GM12878 (cell line): Measurements from ENCODE around the gene GAS2L1. TPM values are rescaled to one million over a fixed set of nuclear protein-coding genes. Genes with fewer than 3 reads are reported as not detected.

ENCODE experiments used
- ATAC-seq: fragments of 200-7000 bp; cut with Tn5 transposase; 3 replicates; pipeline ENCODE4 v1.9.1; 2020; ENCODE audit warnings: mild to moderate bottlenecking, moderate library complexity
- BruUV-seq: library from RNA; stranded (reverse); fragments of 400-500 nt; replicated peaks from 2 replicates; lab custom pipeline; 2021; lab: Mats Ljungman, UMichigan
- CTCF ChIA-PET: fragments of 300-600 bp; sonication (Branson Sonifier 250); formaldehyde crosslinking; extraction: SDS; loops from one replicate; lab custom pipeline; 2021; ENCODE audit warnings: inconsistent platforms; lab: Yijun Ruan, JAX
- POLR2A ChIA-PET: fragments of 350-600 bp; formaldehyde crosslinking; extraction: SDS; loops from one replicate; lab custom pipeline; 2021; ENCODE audit warnings: inconsistent platforms; lab: Charles Lee
- RAD21 ChIA-PET: fragments of 300-600 bp; sonication (Branson Sonifier 250); formaldehyde crosslinking; loops from one replicate; lab custom pipeline; 2023; ENCODE audit warnings: antibody characterized with exemption; ENCODE audit not compliant: unreplicated experiment; lab: Charles Lee
- SMC1A ChIA-PET: fragments of 300-600 bp; sonication (Branson Sonifier 250); formaldehyde crosslinking; loops from one replicate; lab custom pipeline; 2023; ENCODE audit not compliant: unreplicated experiment, uncharacterized antibody; lab: Charles Lee
- DNase-seq: peaks from one replicate; pipeline ENCODE4 v3.0.0-alpha.2; 2011; ENCODE audit warnings: low read depth, low spot score
- FAIRE-seq: peaks from 3 replicates; lab custom pipeline; 2011; peaks lifted over from hg19 to GRCh38; lab: Jason Lieb, UNC
- H2AFZ ChIP-seq: 2 replicates; pipeline ENCODE4 v1.6.0; 2011; ENCODE audit warnings: low read depth, low read length, control low read depth; ENCODE audit not compliant: control insufficient read depth
- H3K27ac ChIP-seq: 2 replicates; pipeline ENCODE4 v1.5.1; 2011; ENCODE audit warnings: control low read depth; ENCODE audit not compliant: control insufficient read depth, insufficient read depth
- H3K27me3 ChIP-seq, 2 experiments: replicated peaks in 1 of 2; 2 replicates each; pipeline versions ENCODE4 v1.6.0 to v1.6.1; 2011; ENCODE audit warnings: low read length in 1 of 2; ENCODE audit not compliant: control insufficient read depth in 2 of 2, insufficient read depth in 2 of 2
- H3K36me3 ChIP-seq, 2 experiments: 2 replicates each; pipeline ENCODE4 v1.5.1; 2011; ENCODE audit warnings: low read length in 1 of 2; ENCODE audit not compliant: control insufficient read depth in 2 of 2, insufficient read depth in 2 of 2
- H3K4me1 ChIP-seq: 2 replicates; pipeline ENCODE4 v1.6.1; 2011; ENCODE audit warnings: mild to moderate bottlenecking, low read length, moderate library complexity, mixed read lengths; ENCODE audit not compliant: control insufficient read depth, insufficient read depth
- H3K4me2 ChIP-seq: 2 replicates; pipeline ENCODE4 v1.6.0; 2011; ENCODE audit warnings: control low read depth; ENCODE audit not compliant: control insufficient read depth, insufficient read depth
- H3K4me3 ChIP-seq: fragments of 200-600 bp; sonication (generic); 2 replicates; pipeline ENCODE4 v1.5.1; 2016
- H3K79me2 ChIP-seq: 2 replicates; pipeline ENCODE4 v1.6.0; 2011; ENCODE audit warnings: low read length; ENCODE audit not compliant: control insufficient read depth, insufficient read depth
- H3K9ac ChIP-seq: 2 replicates; pipeline ENCODE4 v1.8.0; 2011; ENCODE audit warnings: low read length, control low read depth, mixed read lengths; ENCODE audit not compliant: control insufficient read depth, insufficient read depth
- H3K9me3 ChIP-seq: replicated peaks from 3 replicates; pipeline ENCODE4 v1.5.1; 2011; ENCODE audit warnings: mild to moderate bottlenecking, low read length; ENCODE audit not compliant: control insufficient read depth, insufficient read depth
- H4K20me1 ChIP-seq: 2 replicates; pipeline ENCODE4 v1.6.0; 2011; ENCODE audit not compliant: control insufficient read depth, insufficient read depth
- CEBPB ChIP-seq, 2 experiments: fragments of 150-350 bp in 1 of 2; IDR thresholded peaks; 2 replicates each; pipeline ENCODE4 v1.6.1; 2012 to 2014; ENCODE audit warnings: low read depth in 2 of 2, low read length in 2 of 2, borderline replicate concordance in 1 of 2, inconsistent platforms in 1 of 2
- DPF2 ChIP-seq: fragments of 450-650 bp; IDR thresholded peaks from 2 replicates; pipeline ENCODE4 v1.6.1; 2017; ENCODE audit warnings: mild to moderate bottlenecking
- FOXK2 ChIP-seq: fragments of 450-650 bp; IDR thresholded peaks from 2 replicates; pipeline ENCODE4 v1.6.1; 2017; ENCODE audit warnings: mild to moderate bottlenecking, moderate library complexity
- PML ChIP-seq: IDR thresholded peaks from 2 replicates; pipeline ENCODE4 v1.6.1; 2012; ENCODE audit warnings: low read length, inconsistent platforms
- POLR2A ChIP-seq: IDR thresholded peaks from 2 replicates; pipeline ENCODE4 v1.6.1; 2011; ENCODE audit warnings: low read depth, mild to moderate bottlenecking, low read length
- POLR2AphosphoS5 ChIP-seq: IDR thresholded peaks from 2 replicates; pipeline ENCODE4 v1.6.1; 2011; ENCODE audit warnings: mild to moderate bottlenecking, low read length, inconsistent platforms
- ZBTB11 ChIP-seq: fragments of 450-650 bp; formaldehyde crosslinking; IDR thresholded peaks from 2 replicates; pipeline ENCODE4 v1.5.0; 2022; ENCODE audit warnings: mild to moderate bottlenecking, missing genetic modification characterization
- WGBS: methylation state at CpG from one replicate; pipeline ENCODE4 v1.1.6; 2016; ENCODE audit warnings: low lambda C conversion rate; ENCODE audit not compliant: insufficient replicate concordance, insufficient coverage; ENCODE audit errors: missing lambda C conversion rate; 5-methylcytosine and 5-hydroxymethylcytosine counted together
- in situ Hi-C: fragments of 300-500 bp; cut with MboI; formaldehyde crosslinking; loops from 9 replicates; pipeline ENCODE4 v1.14.3; 2018; ENCODE audit warnings: mixed read lengths
- intact Hi-C: fragments of 100-400 bp; cut with micrococcal nuclease; formaldehyde crosslinking; loops from one replicate; pipeline ENCODE4 v1.14.2; 2022; ENCODE audit not compliant: unreplicated experiment
- polyA plus RNA-seq, 11 experiments: library from polyadenylated mRNA; depleted of rRNA in 4 of 11; unstranded in 6 of 11; stranded (reverse) in 5 of 11; fragments of >200 nt; fragmentation: Nextera tagmentation in 4 of 11; fragmentation: Illumina TruSeq in 1 of 11; extraction: Ambion mirVana in 4 of 11; extraction: Trizol in 1 of 11; gene quantifications; 1 replicate in 1 of 11; 2 replicates in 10 of 11; pipeline versions ENCODE4 v1.2.1 to v1.2.3, GENCODE V29; 2011 to 2016; ENCODE audit warnings: inconsistent platforms in 2 of 11, missing spikeins in 2 of 11, low read depth in 1 of 11
- total RNA-seq, 4 experiments: library from RNA; depleted of rRNA in 3 of 4; stranded (reverse); fragments of >200 nt in 3 of 4; fragmentation: Illumina TruSeq in 1 of 4; extraction: Trizol in 1 of 4; gene quantifications; 2 replicates each; pipeline versions ENCODE4 v1.2.1 to v1.2.3, GENCODE V29; 2013 to 2021
- TF ChIP-seq, protein P1 (sequence below): fragments of 450-650 bp; conservative IDR thresholded peaks from 2 replicates; pipeline ENCODE4 v1.6.1; 2017; ENCODE audit warnings: mild to moderate bottlenecking, moderate library complexity
- TF ChIP-seq, protein P2 (sequence below), 3 experiments: IDR thresholded peaks in 2 of 3; conservative IDR thresholded peaks in 1 of 3; 2 replicates each; pipeline ENCODE4 v1.5.1; 2011; ENCODE audit warnings: low read depth in 3 of 3, low read length in 3 of 3, mild to moderate bottlenecking in 3 of 3, control low read depth in 2 of 3, moderate library complexity in 2 of 3, inconsistent platforms in 1 of 3, mixed read lengths in 1 of 3; ENCODE audit not compliant: control insufficient read depth in 2 of 3, insufficient read depth in 1 of 3; ENCODE audit errors: extremely low read depth in 1 of 3

The GAS2L1 gene
- total and polyA plus RNA-seq, 10 of the 15 experiments (the other 5 are each of a cell fraction or from before 2014, with no cell fraction given): 0.03 to 0.13 TPM; not detected in 8

DNA sequence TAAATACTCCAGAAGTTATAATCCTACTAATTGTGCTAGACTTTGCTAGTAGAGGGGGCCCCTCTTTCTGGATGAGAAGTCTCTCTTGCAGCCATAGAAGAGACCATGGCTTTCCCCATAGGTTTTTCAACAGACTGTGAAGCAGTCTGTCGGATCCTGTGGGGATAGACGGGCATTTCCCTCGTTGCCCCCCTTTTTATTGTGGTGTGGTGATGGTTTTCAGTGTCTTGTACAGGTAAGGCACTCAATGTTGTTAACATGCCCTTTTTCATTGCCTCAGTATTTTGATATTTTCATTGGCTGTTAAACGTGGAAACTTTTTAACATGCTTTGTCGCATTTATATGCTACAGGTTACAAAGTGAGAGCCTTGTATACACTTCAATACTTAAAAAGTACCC is 16.4 kb upstream of the GAS2L1 start:
- ATAC-seq: no peak
- TF ChIP-seq FOXK2: no peak
- peak; percentile 51; the same call in 1 of the 2 replicates for TF ChIP-seq POLR2AphosphoS5
- Histone ChIP-seq H2AFZ (no peak overlapping the region), H4K20me1 (peaks cover 6% of the 10 kb centered on the region; the same call in 1 of the 2 replicates), H3K4me3 (no peak overlapping the region), H3K9ac (no peak overlapping the region), H3K9me3 (no peaks in the 10 kb centered on the region), H3K4me2 (no peak overlapping the region), H3K4me1 (peaks cover 4% of the 10 kb centered on the region; the same call in 1 of the 2 replicates), H3K79me2 (peaks cover 4% of the 10 kb centered on the region), H3K27ac (no peak overlapping the region), H3K27me3 (no peaks in the 10 kb centered on the region), H3K36me3 (peaks cover 22 to 71% of the 10 kb centered on the region in 2 experiments)
- 57% methylated on average over 5 of the region's 5 CpGs for WGBS
- intact Hi-C loops (no loop called here), in situ Hi-C loops (no loop called here)
- DNase-seq: no peak
- ChIA-PET RAD21 (no interaction called here), CTCF (no interaction called here), POLR2A (no interaction called here), SMC1A (no interaction called here)
- no TSS peak for BruUV-seq
- no peak for FAIRE-seq

GRCh38 chr22:29291215-29291614 is 15.2 kb upstream of the GAS2L1 start:
- no peaks in the 10 kb centered on the region for H3K27me3 ChIP-seq
- DNase-seq: no peak
- peaks cover 6% of the 10 kb centered on the region; the same call in 1 of the 2 replicates for H4K20me1 ChIP-seq
- SMC1A ChIA-PET: no interaction called here
- ATAC-seq: peak; percentile 27; the same call in 2 of the 3 replicates
- no peaks in the 10 kb centered on the region for H3K9me3 ChIP-seq
- H3K4me1 ChIP-seq: peaks cover 4% of the 10 kb centered on the region; the same call in 1 of the 2 replicates
- H3K79me2 ChIP-seq: peaks cover 4% of the 10 kb centered on the region
- POLR2A ChIA-PET: no interaction called here
- intact Hi-C loops: no loop called here
- CTCF ChIA-PET: no interaction called here
- H3K27ac ChIP-seq: no peak overlapping the region
- H3K4me2 ChIP-seq: no peak overlapping the region
- peaks cover 27 to 74% of the 10 kb centered on the region in 2 experiments for H3K36me3 ChIP-seq
- in situ Hi-C loops: no loop called here
- no peak overlapping the region for H3K4me3 ChIP-seq
- 92% methylated on average over 7 of the region's 7 CpGs for WGBS
- RAD21 ChIA-PET: no interaction called here
- FAIRE-seq: no peak
- H2AFZ ChIP-seq: no peak overlapping the region
- H3K9ac ChIP-seq: no peak overlapping the region
- no TSS peak for BruUV-seq
- TF ChIP-seq CEBPB (IDR thresholded peaks at IDR 0.05; ENCODE audit: borderline replicate concordance in 1 of 2, low read depth in 2 of 2, low read length in 2 of 2): no peak
- no peak for TF ChIP-seq DPF2
- peak; percentile 49 for TF ChIP-seq POLR2A
- TF ChIP-seq, protein P1, sequence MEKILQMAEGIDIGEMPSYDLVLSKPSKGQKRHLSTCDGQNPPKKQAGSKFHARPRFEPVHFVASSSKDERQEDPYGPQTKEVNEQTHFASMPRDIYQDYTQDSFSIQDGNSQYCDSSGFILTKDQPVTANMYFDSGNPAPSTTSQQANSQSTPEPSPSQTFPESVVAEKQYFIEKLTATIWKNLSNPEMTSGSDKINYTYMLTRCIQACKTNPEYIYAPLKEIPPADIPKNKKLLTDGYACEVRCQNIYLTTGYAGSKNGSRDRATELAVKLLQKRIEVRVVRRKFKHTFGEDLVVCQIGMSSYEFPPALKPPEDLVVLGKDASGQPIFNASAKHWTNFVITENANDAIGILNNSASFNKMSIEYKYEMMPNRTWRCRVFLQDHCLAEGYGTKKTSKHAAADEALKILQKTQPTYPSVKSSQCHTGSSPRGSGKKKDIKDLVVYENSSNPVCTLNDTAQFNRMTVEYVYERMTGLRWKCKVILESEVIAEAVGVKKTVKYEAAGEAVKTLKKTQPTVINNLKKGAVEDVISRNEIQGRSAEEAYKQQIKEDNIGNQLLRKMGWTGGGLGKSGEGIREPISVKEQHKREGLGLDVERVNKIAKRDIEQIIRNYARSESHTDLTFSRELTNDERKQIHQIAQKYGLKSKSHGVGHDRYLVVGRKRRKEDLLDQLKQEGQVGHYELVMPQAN: no peak
- TF ChIP-seq FOXK2: no peak
- no peak for TF ChIP-seq PML
- TF ChIP-seq ZBTB11 (CRISPR knock-in tag): no peak
- TF ChIP-seq, protein P2, sequence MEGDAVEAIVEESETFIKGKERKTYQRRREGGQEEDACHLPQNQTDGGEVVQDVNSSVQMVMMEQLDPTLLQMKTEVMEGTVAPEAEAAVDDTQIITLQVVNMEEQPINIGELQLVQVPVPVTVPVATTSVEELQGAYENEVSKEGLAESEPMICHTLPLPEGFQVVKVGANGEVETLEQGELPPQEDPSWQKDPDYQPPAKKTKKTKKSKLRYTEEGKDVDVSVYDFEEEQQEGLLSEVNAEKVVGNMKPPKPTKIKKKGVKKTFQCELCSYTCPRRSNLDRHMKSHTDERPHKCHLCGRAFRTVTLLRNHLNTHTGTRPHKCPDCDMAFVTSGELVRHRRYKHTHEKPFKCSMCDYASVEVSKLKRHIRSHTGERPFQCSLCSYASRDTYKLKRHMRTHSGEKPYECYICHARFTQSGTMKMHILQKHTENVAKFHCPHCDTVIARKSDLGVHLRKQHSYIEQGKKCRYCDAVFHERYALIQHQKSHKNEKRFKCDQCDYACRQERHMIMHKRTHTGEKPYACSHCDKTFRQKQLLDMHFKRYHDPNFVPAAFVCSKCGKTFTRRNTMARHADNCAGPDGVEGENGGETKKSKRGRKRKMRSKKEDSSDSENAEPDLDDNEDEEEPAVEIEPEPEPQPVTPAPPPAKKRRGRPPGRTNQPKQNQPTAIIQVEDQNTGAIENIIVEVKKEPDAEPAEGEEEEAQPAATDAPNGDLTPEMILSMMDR (IDR thresholded peaks at IDR 0.05 in 2 of 3, conservative IDR thresholded peaks at IDR 0.05 in 1 of 3; ENCODE audit: control insufficient read depth in 2 of 3, extremely low read depth in 1 of 3, insufficient read depth in 1 of 3, low read depth in 3 of 3, low read length in 3 of 3): peak in 1 of 3 experiments; percentile 2; a peak in 1 of 6 replicates
